Tibial nerve (tissue), 4 donors: ENCODE results near the gene FAM111A. TPM values are rescaled to one million over a fixed set of nuclear protein-coding genes. Genes with fewer than 3 reads are reported as not detected.

ENCODE experiments used
- DNase-seq, 2 donors: peaks; one replicate each; pipeline ENCODE4 v3.0.0-alpha.2; 2019; ENCODE audit warnings: low spot score in 2 of 2
- H3K27ac ChIP-seq, 4 donors: fragments of 200-600 bp; sonication (generic) in 3 of 4; one replicate each; pipeline ENCODE4 v1.5.1; 2017 to 2019; ENCODE audit warnings: mild to moderate bottlenecking in 1 of 4
- H3K27me3 ChIP-seq, 2 donors: fragments of 200-600 bp; sonication (generic) in 1 of 2; one replicate each; pipeline versions ENCODE4 v1.5.1 to v1.6.0; 2017 to 2019
- H3K36me3 ChIP-seq, 3 donors: fragments of 200-600 bp; sonication (generic); one replicate each; pipeline ENCODE4 v1.5.1; 2018 to 2019
- H3K4me1 ChIP-seq, 4 donors: fragments of 200-600 bp; sonication (generic) in 3 of 4; one replicate each; pipeline ENCODE4 v1.5.1; 2017 to 2019
- H3K4me3 ChIP-seq, 4 donors: fragments of 200-600 bp; sonication (generic) in 3 of 4; one replicate each; pipeline ENCODE4 v1.5.1; 2017 to 2019; ENCODE audit warnings: mild to moderate bottlenecking in 1 of 4, moderate library complexity in 1 of 4
- H3K9me3 ChIP-seq, 4 donors: fragments of 200-600 bp; sonication (generic) in 3 of 4; one replicate each; pipeline ENCODE4 v1.5.1; 2017 to 2019
- EP300 ChIP-seq, 2 donors: sonication (generic); formaldehyde crosslinking; IDR thresholded peaks; one replicate each; pipeline ENCODE4 v1.6.1; 2017; ENCODE audit warnings: antibody characterized with exemption in 2 of 2, mild to moderate bottlenecking in 1 of 2
- POLR2A ChIP-seq, 2 donors: fragments of 450-650 bp; IDR thresholded peaks; one replicate each; pipeline ENCODE4 v1.6.1; 2017; ENCODE audit warnings: antibody characterized with exemption in 2 of 2, mild to moderate bottlenecking in 2 of 2, moderate library complexity in 2 of 2
- WGBS, 2 donors: methylation state at CpG; one replicate each; pipeline ENCODE4 v1.1.5; 2018; 5-methylcytosine and 5-hydroxymethylcytosine counted together
- total RNA-seq, 4 donors: library from RNA; depleted of rRNA; stranded (reverse); fragments of >200 nt; gene quantifications; one replicate each; pipeline ENCODE4 v1.1.0, GENCODE V29; 2016
- TF ChIP-seq, protein P1 (sequence below), 5 experiments: fragments of 200-600 bp in 3 of 5; fragments of 450-650 bp in 2 of 5; sonication (generic) in 3 of 5; IDR thresholded peaks; one replicate each; pipeline ENCODE4 v1.5.1; 2016 to 2019; ENCODE audit warnings: antibody characterized with exemption in 5 of 5, mild to moderate bottlenecking in 3 of 5, moderate library complexity in 2 of 5

Gene FAM111A
- total RNA-seq, 4 donors from 2014 or later = 24.3 to 76.9 (median 40.3) TPM

DNA sequence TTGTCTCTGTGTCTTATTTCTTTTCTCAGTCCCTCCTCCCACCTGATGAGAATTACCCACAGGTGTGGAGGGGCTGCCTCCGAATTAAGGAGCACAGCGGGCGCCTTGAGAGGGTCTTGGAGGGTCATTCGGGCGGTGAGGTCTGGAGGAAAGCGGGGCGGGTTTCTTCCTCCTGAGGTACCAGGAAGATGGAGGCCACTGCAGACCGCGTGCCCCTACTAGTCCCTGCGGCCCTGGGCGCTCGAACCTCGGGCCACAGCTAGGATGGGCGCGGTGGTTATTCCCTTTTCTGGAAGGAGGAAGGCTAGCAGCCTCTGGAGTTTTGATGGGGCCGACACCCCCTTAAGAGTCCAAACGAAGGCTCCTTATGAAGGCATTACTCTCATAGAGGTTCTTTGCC is 5.5 kb upstream of the FAM111A start:
- no peak overlapping the region for H3K4me3 ChIP-seq
- TF ChIP-seq EP300 (IDR thresholded peaks at IDR 0.05) (no peak), POLR2A (IDR thresholded peaks at IDR 0.05) (no peak)
- TF ChIP-seq, protein P1, sequence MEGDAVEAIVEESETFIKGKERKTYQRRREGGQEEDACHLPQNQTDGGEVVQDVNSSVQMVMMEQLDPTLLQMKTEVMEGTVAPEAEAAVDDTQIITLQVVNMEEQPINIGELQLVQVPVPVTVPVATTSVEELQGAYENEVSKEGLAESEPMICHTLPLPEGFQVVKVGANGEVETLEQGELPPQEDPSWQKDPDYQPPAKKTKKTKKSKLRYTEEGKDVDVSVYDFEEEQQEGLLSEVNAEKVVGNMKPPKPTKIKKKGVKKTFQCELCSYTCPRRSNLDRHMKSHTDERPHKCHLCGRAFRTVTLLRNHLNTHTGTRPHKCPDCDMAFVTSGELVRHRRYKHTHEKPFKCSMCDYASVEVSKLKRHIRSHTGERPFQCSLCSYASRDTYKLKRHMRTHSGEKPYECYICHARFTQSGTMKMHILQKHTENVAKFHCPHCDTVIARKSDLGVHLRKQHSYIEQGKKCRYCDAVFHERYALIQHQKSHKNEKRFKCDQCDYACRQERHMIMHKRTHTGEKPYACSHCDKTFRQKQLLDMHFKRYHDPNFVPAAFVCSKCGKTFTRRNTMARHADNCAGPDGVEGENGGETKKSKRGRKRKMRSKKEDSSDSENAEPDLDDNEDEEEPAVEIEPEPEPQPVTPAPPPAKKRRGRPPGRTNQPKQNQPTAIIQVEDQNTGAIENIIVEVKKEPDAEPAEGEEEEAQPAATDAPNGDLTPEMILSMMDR (IDR thresholded peaks at IDR 0.05) = no peak
- H3K27ac ChIP-seq = no peak overlapping the region
- 92% methylated on average over 17 of the region's 17 CpGs for WGBS, 2 donors
- peaks cover 0 to 41% (median 0%) of the 10 kb centered on the region in 3 donors for H3K36me3 ChIP-seq
- H3K27me3 ChIP-seq = no peaks in the 10 kb centered on the region
- peaks cover 0 to 32% (median 2%) of the 10 kb centered on the region in 4 donors for H3K4me1 ChIP-seq
- H3K9me3 ChIP-seq = no peaks in the 10 kb centered on the region
- no peak for DNase-seq

- no peak for TF ChIP-seq POLR2A (IDR thresholded peaks at IDR 0.05)
- TF ChIP-seq, protein P1 (IDR thresholded peaks at IDR 0.05) = no peak
- TF ChIP-seq EP300 (IDR thresholded peaks at IDR 0.05) = no peak
- 40 to 42% methylated on average over 2 of the region's 2 CpGs for WGBS, 2 donors
- no peaks in the 10 kb centered on the region for H3K27me3 ChIP-seq
Observed at GRCh38 chr11:59138643-59139042, 4.0 kb upstream of the FAM111A start.

DNA sequence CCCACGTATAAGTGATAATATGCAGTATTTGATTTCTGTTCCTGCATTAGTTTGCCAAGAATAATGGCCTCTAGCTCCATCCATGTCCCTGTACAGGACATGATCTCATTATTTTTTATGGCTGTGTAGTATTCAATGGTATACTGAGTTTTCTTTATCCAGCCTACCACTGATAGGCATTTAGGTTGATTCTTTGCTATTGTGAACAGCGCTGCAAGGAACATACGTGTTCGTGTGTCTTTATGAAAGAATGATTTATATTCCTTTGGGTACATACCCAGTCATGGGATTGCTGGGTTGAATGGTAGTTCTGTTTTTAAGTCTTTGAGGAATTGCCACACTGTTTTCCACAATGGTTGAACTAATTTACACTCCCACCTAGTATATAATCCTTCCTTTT is 1.5 kb upstream of the FAM111A start:
- Histone ChIP-seq H3K36me3 (peaks cover 0 to 12% (median 0%) of the 10 kb centered on the region in 3 donors), H3K4me1 (peaks cover 0 to 49% (median 12%) of the 10 kb centered on the region in 4 donors), H3K27me3 (no peaks in the 10 kb centered on the region), H3K4me3 (no peak overlapping the region), H3K27ac (peak overlapping the region in 1 of 4 donors; percentile 98), H3K9me3 (no peaks in the 10 kb centered on the region)
- no peak for DNase-seq
- TF ChIP-seq EP300 (IDR thresholded peaks at IDR 0.05) (no peak), POLR2A (IDR thresholded peaks at IDR 0.05) (no peak)
- TF ChIP-seq, protein P1 (IDR thresholded peaks at IDR 0.05) = no peak
- 66 to 83% methylated on average over 4 of the region's 4 CpGs for WGBS, 2 donors

More at GRCh38 chr11:59138643-59139042, 4.0 kb upstream of the FAM111A start:
- DNase-seq = no peak
- Histone ChIP-seq H3K9me3 (no peaks in the 10 kb centered on the region), H3K27ac (peak overlapping the region in 1 of 4 donors; percentile 22), H3K4me3 (no peak overlapping the region), H3K36me3 (peaks cover 0 to 26% (median 0%) of the 10 kb centered on the region in 3 donors), H3K4me1 (peaks cover 0 to 34% (median 3%) of the 10 kb centered on the region in 4 donors)

DNA sequence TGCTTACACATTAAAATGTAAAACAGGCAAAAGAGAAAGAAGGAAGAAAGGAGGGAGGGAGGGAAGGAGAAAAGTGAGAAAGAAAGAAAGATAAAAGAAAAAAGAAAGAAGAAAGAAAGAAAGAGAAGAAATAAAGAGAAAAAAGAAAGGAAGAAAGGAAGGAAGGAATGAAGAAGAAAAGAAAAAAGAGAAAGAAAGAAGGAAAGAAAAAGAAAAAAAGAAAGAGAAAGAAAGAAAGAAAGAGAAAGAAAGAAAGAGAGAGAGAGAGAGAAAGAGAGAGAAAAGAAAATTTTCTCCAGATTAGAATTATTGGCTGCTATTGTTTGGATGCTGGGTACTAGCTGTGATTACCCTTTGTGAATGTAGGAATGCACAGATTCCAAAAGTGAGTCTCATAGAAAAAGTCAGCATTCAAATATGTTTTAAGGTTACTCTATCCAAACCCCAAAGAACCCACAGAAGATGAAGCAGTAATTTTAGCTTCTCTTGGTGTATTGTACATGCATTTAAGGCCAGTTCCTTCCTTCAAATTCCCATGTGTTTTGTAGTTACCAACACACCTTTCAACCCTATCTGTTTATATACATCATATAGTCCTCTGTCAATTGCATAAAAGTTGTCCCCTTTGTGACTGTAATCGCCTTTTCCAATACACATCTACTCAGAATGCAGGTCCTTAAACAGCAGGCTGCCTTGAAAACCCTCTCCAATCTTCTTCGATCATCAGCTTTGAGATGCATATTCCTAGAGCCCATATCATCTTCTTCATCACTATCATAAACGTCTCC is 789 bp upstream of the FAM111A start:
- no peak for TF ChIP-seq EP300 (IDR thresholded peaks at IDR 0.05)
- TF ChIP-seq POLR2A (IDR thresholded peaks at IDR 0.05) = no peak
- TF ChIP-seq, protein P1 (IDR thresholded peaks at IDR 0.05) = no peak
- Histone ChIP-seq H3K4me1 (peaks cover 0 to 45% (median 12%) of the 10 kb centered on the region in 4 donors), H3K4me3 (peak overlapping the region; percentile 66 to 86 (median 77)), H3K27me3 (no peaks in the 10 kb centered on the region), H3K27ac (peak overlapping the region; percentile 88 to 98 (median 92)), H3K9me3 (no peaks in the 10 kb centered on the region), H3K36me3 (peaks cover 0 to 12% (median 0%) of the 10 kb centered on the region in 3 donors)
- 0 to 3% methylated on average over 3 of the region's 3 CpGs for WGBS, 2 donors
- no peak for DNase-seq

- H3K4me3 ChIP-seq = peak overlapping the region; percentile 45 to 86 (median 70)
- WGBS, 2 donors = 85 to 86% methylated on average over 1 of the region's 1 CpG
- peak overlapping the region; percentile 88 to 98 (median 92) for H3K27ac ChIP-seq
- DNase-seq = no peak
- TF ChIP-seq, protein P1 (IDR thresholded peaks at IDR 0.05) = no peak
- TF ChIP-seq POLR2A (IDR thresholded peaks at IDR 0.05) (no peak), EP300 (IDR thresholded peaks at IDR 0.05) (no peak)
- no peaks in the 10 kb centered on the region for H3K27me3 ChIP-seq
- H3K9me3 ChIP-seq = no peaks in the 10 kb centered on the region
- peaks cover 0 to 9% (median 0%) of the 10 kb centered on the region in 3 donors for H3K36me3 ChIP-seq
- peaks cover 0 to 41% (median 12%) of the 10 kb centered on the region in 4 donors for H3K4me1 ChIP-seq
Observed at GRCh38 chr11:59144096-59144495, 1.4 kb downstream of the FAM111A start.
